ENCODE measurements around the gene PRSS57. TPM values are rescaled to one million over a fixed set of nuclear protein-coding genes. Genes with fewer than 3 reads are reported as not detected.

PRSS57 gene
- total RNA-seq, 1 donor from 2014 or later, result not detected

GRCh38 chr19:651114-651818, 44.0 kb downstream of the PRSS57 start:
- peaks cover 76 to 82% of the 10 kb centered on the region in 2 donors for H3K36me3 ChIP-seq
- no peak for TF ChIP-seq CTCF (IDR thresholded peaks at IDR 0.05)
- H3K27me3 ChIP-seq, result no peaks in the 10 kb centered on the region
- no peaks in the 10 kb centered on the region for H3K4me1 ChIP-seq
- H3K27ac ChIP-seq, result no peak overlapping the region
- intact Hi-C loops (cut with DNase I), result no loop called here
- H3K4me3 ChIP-seq, result no peak overlapping the region
- no peaks in the 10 kb centered on the region for H3K9me3 ChIP-seq
- DNase-seq (ENCODE audit: low spot score in 2 of 2), result no peak

- TF ChIP-seq CTCF (IDR thresholded peaks at IDR 0.05), result no peak
- no peaks in the 10 kb centered on the region for H3K9me3 ChIP-seq
Observed at GRCh38 chr19:650121-650520, 45.1 kb downstream of the PRSS57 start.

GRCh38 chr19:648904-649801, 46.1 kb downstream of the PRSS57 start:
- TF ChIP-seq CTCF (IDR thresholded peaks at IDR 0.05), result no peak
- H3K27ac ChIP-seq, result no peak overlapping the region
- intact Hi-C loops (cut with DNase I), result no loop called here
- no peaks in the 10 kb centered on the region for H3K9me3 ChIP-seq
- DNase-seq (ENCODE audit: low spot score in 2 of 2), result no peak
- peaks cover 84 to 87% of the 10 kb centered on the region in 2 donors for H3K36me3 ChIP-seq
- no peak overlapping the region for H3K4me3 ChIP-seq
- H3K27me3 ChIP-seq, result no peaks in the 10 kb centered on the region
- no peaks in the 10 kb centered on the region for H3K4me1 ChIP-seq

More at GRCh38 chr19:650121-650520, 45.1 kb downstream of the PRSS57 start:
- no peaks in the 10 kb centered on the region for H3K4me1 ChIP-seq
- H3K4me3 ChIP-seq, result no peak overlapping the region
- H3K27ac ChIP-seq, result no peak overlapping the region
- intact Hi-C loops (cut with DNase I), result no loop called here
- H3K36me3 ChIP-seq, result peaks cover 85 to 89% of the 10 kb centered on the region in 2 donors
- H3K27me3 ChIP-seq, result no peaks in the 10 kb centered on the region
- DNase-seq (ENCODE audit: low spot score in 2 of 2), result no peak

GRCh38 chr19:648305-648704, 46.9 kb downstream of the PRSS57 start:
- Histone ChIP-seq H3K36me3 (peaks cover 77 to 79% of the 10 kb centered on the region in 2 donors), H3K27me3 (no peaks in the 10 kb centered on the region), H3K4me3 (no peak overlapping the region), H3K27ac (no peak overlapping the region), H3K9me3 (no peaks in the 10 kb centered on the region), H3K4me1 (no peaks in the 10 kb centered on the region)
- intact Hi-C loops (cut with DNase I), result no loop called here
- no peak for TF ChIP-seq CTCF (IDR thresholded peaks at IDR 0.05)
- no peak for DNase-seq (ENCODE audit: low spot score in 2 of 2)

- H3K4me3 ChIP-seq, result no peak overlapping the region
- intact Hi-C loops (cut with DNase I), result no loop called here
- H3K9me3 ChIP-seq, result no peaks in the 10 kb centered on the region
- no peak for TF ChIP-seq CTCF (IDR thresholded peaks at IDR 0.05)
- DNase-seq (ENCODE audit: low spot score in 2 of 2), result no peak
- peaks cover 73% of the 10 kb centered on the region in 2 donors for H3K36me3 ChIP-seq
- H3K27me3 ChIP-seq, result no peaks in the 10 kb centered on the region
- H3K27ac ChIP-seq, result no peak overlapping the region
- no peaks in the 10 kb centered on the region for H3K4me1 ChIP-seq
Observed at GRCh38 chr19:647566-648284, 47.5 kb downstream of the PRSS57 start.
